K562 (cell line): Measurements from ENCODE around the gene RIT2. TPM values are rescaled to one million over a fixed set of nuclear protein-coding genes. Genes with fewer than 3 reads are reported as not detected.

Experiments used
- ATAC-seq: fragments of 200-7000 bp; cut with Tn5 transposase; 3 replicates; pipeline ENCODE4 v1.9.1; 2020; ENCODE audit warnings: moderate library complexity
- BruUV-seq: library from RNA; stranded (reverse); fragments of 400-500 nt; replicated peaks from 2 replicates; lab custom pipeline; 2021; lab: Mats Ljungman, UMichigan
- CTCF ChIA-PET: fragments of 300-600 bp; formaldehyde crosslinking; extraction: SDS; loops from one replicate; lab custom pipeline; 2021; ENCODE audit warnings: low intra/inter-chr PET ratio; lab: Yijun Ruan, JAX
- POLR2A ChIA-PET: fragments of 300-600, 350-650 bp; sonication (Branson Sonifier 250); formaldehyde crosslinking; extraction: SDS; loops from one replicate; lab custom pipeline; 2021; ENCODE audit warnings: antibody characterized with exemption, inconsistent platforms; lab: Yijun Ruan, JAX
- DNase-seq, 4 experiments: peaks; one replicate each; pipeline versions ENCODE4 v3.0.0 to v3.0.0-alpha.2; 2011 to 2018; ENCODE audit warnings: low spot score in 3 of 4, mixed read lengths in 3 of 4; ENCODE audit errors: extremely low read depth in 1 of 4
- FAIRE-seq: peaks from 2 replicates; lab custom pipeline; 2011; peaks lifted over from hg19 to GRCh38; lab: Jason Lieb, UNC
- H2AFZ ChIP-seq: 2 replicates; pipeline ENCODE4 v1.6.0; 2011; ENCODE audit warnings: low read depth, low read length, control low read depth, inconsistent platforms
- H3K27ac ChIP-seq: fragments of 200-600 bp; 3 replicates; pipeline ENCODE4 v1.8.0; 2011; ENCODE audit warnings: low read depth, mild to moderate bottlenecking, control low read depth, inconsistent platforms, low read length, moderate library complexity, mixed read lengths; ENCODE audit errors: extremely low read depth
- H3K27me3 ChIP-seq, 2 experiments: fragments of 300-600 bp in 1 of 2; 2 replicates in 1 of 2; 3 replicates in 1 of 2; pipeline versions ENCODE4 v1.6.0 to v1.8.0; 2011; ENCODE audit warnings: inconsistent platforms in 2 of 2, low read length in 2 of 2, mild to moderate bottlenecking in 1 of 2, mixed read lengths in 1 of 2, moderate library complexity in 1 of 2; ENCODE audit not compliant: control insufficient read depth in 2 of 2, insufficient read depth in 2 of 2
- H3K36me3 ChIP-seq: fragments of 300-600 bp; 3 replicates; pipeline ENCODE4 v1.8.0; 2011; ENCODE audit warnings: mild to moderate bottlenecking, low read length, inconsistent platforms; ENCODE audit not compliant: control insufficient read depth, insufficient read depth
- H3K4me1 ChIP-seq, 2 experiments: fragments of 200-600 bp in 1 of 2; replicated peaks in 1 of 2; 2 replicates in 1 of 2; 3 replicates in 1 of 2; pipeline versions ENCODE4 v1.5.1 to v1.8.0; 2011; ENCODE audit warnings: inconsistent platforms in 2 of 2, low read length in 2 of 2, mild to moderate bottlenecking in 1 of 2, mixed read lengths in 1 of 2, moderate library complexity in 1 of 2; ENCODE audit not compliant: control insufficient read depth in 2 of 2, insufficient read depth in 2 of 2
- H3K4me2 ChIP-seq: 2 replicates; pipeline ENCODE4 v1.6.1; 2011; ENCODE audit warnings: low read length, control low read depth, inconsistent platforms, mixed read lengths; ENCODE audit not compliant: insufficient read depth
- H3K4me3 ChIP-seq: fragments of 200-600 bp; sonication (generic), shearing (Covaris generic); 2 replicates; pipeline ENCODE4 v1.5.1; 2016; ENCODE audit warnings: control low read depth, inconsistent platforms
- H3K79me2 ChIP-seq: fragments of 200-600 bp; 3 replicates; pipeline ENCODE4 v1.8.0; 2011; ENCODE audit warnings: low read length, inconsistent platforms; ENCODE audit not compliant: control insufficient read depth, insufficient read depth
- H3K9ac ChIP-seq, 2 experiments: 2 replicates each; pipeline versions ENCODE4 v1.6.0 to v1.6.1; 2011; ENCODE audit warnings: low read depth in 2 of 2, low read length in 2 of 2, control low read depth in 1 of 2, inconsistent platforms in 1 of 2, mild to moderate bottlenecking in 1 of 2, mixed read lengths in 1 of 2; ENCODE audit not compliant: insufficient read depth in 1 of 2
- H3K9me1 ChIP-seq: one replicate; pipeline ENCODE4 v1.6.0; 2011; ENCODE audit warnings: inconsistent platforms, mild to moderate bottlenecking, low read length, moderate library complexity; ENCODE audit not compliant: control insufficient read depth, insufficient read depth
- H3K9me3 ChIP-seq: replicated peaks from 2 replicates; pipeline ENCODE4 v1.5.1; 2011; ENCODE audit warnings: low read depth, low read length, inconsistent platforms; ENCODE audit not compliant: control insufficient read depth, insufficient read depth
- H4K20me1 ChIP-seq: replicated peaks from 2 replicates; pipeline ENCODE4 v1.6.1; 2011; ENCODE audit warnings: low read length, inconsistent platforms, mixed read lengths; ENCODE audit not compliant: control insufficient read depth, insufficient read depth
- BHLHE40 ChIP-seq: IDR thresholded peaks from 2 replicates; pipeline ENCODE4 v1.6.1; 2011; ENCODE audit warnings: low read length, improper control_type of control experiment
- CREB1 ChIP-seq, 2 experiments: sonication (generic) in 1 of 2; formaldehyde crosslinking in 1 of 2; IDR thresholded peaks; 2 replicates each; pipeline versions ENCODE4 v1.6.1 to v1.8.0; 2012 to 2022; ENCODE audit warnings: inconsistent platforms in 1 of 2, mild to moderate bottlenecking in 1 of 2, missing genetic modification reagents in 1 of 2, moderate library complexity in 1 of 2
- ELF2 ChIP-seq: fragments of 250-450 bp; sonication (Bioruptor Pico); IDR thresholded peaks from 2 replicates; pipeline ENCODE4 v1.5.0; 2021; ENCODE audit warnings: mild to moderate bottlenecking
- ESRRA ChIP-seq: fragments of 450-650 bp; IDR thresholded peaks from 2 replicates; pipeline ENCODE4 v1.6.1; 2014; ENCODE audit warnings: low read depth, mild to moderate bottlenecking, moderate library complexity, borderline replicate concordance
- GABPB2 ChIP-seq: fragments of 250-450 bp; sonication (Bioruptor Pico); conservative IDR thresholded peaks from 2 replicates; pipeline ENCODE4 v1.5.1; 2021; ENCODE audit warnings: mild to moderate bottlenecking
- MCM2 ChIP-seq: fragments of 450-650 bp; IDR thresholded peaks from 2 replicates; pipeline ENCODE4 v1.6.1; 2017; ENCODE audit warnings: low read depth, mild to moderate bottlenecking
- MLX ChIP-seq, 2 experiments: fragments of 450-650 bp in 1 of 2; sonication (generic) in 1 of 2; formaldehyde crosslinking; conservative IDR thresholded peaks; 2 replicates each; pipeline versions ENCODE4 v1.4.0 to v1.8.1; 2020 to 2022; ENCODE audit warnings: mild to moderate bottlenecking in 1 of 2, missing genetic modification reagents in 1 of 2
- NR3C1 ChIP-seq: sonication (generic); formaldehyde crosslinking; IDR thresholded peaks from 2 replicates; pipeline ENCODE4 v1.8.1; 2022; ENCODE audit warnings: missing genetic modification reagents
- PPARD ChIP-seq: fragments of 250-450 bp; sonication (Bioruptor Pico); IDR thresholded peaks from 2 replicates; pipeline ENCODE4 v1.8.0; 2022; ENCODE audit warnings: inconsistent platforms, mild to moderate bottlenecking, moderate library complexity
- PRMT5 ChIP-seq: sonication (generic); formaldehyde crosslinking; IDR thresholded peaks from 2 replicates; pipeline ENCODE4 v1.5.0; 2020; ENCODE audit warnings: missing genetic modification reagents
- SP1 ChIP-seq: sonication (generic); formaldehyde crosslinking; IDR thresholded peaks from 2 replicates; pipeline ENCODE4 v1.8.1; 2022; ENCODE audit warnings: mild to moderate bottlenecking, missing genetic modification reagents
- ZNF311 ChIP-seq: fragments of 250-450 bp; sonication (Bioruptor Pico); IDR thresholded peaks from 2 replicates; pipeline ENCODE4 v1.4.0; 2020; ENCODE audit warnings: mild to moderate bottlenecking, moderate library complexity
- ZNF586 ChIP-seq: fragments of 450-650 bp; formaldehyde crosslinking; conservative IDR thresholded peaks from 2 replicates; pipeline ENCODE4 v1.4.0; 2020; ENCODE audit warnings: mild to moderate bottlenecking, moderate library complexity
- ZNF668 ChIP-seq: fragments of 250-450 bp; sonication (Bioruptor Pico); IDR thresholded peaks from 2 replicates; pipeline ENCODE4 v1.8.0; 2022; ENCODE audit warnings: mild to moderate bottlenecking, inconsistent platforms
- WGBS: fragments of 100-300 bp; shearing (Covaris generic); methylation state at CpG from one replicate; pipeline ENCODE4 v1.1.6; 2016; ENCODE audit warnings: low coverage, mixed read lengths; ENCODE audit not compliant: insufficient coverage; ENCODE audit errors: missing lambda C conversion rate; 5-methylcytosine and 5-hydroxymethylcytosine counted together
- in situ Hi-C: fragments of 300-500 bp; cut with MboI; formaldehyde crosslinking; loops from 4 replicates; pipeline ENCODE4 v1.15.0; 2018; ENCODE audit warnings: inconsistent platforms, mixed read lengths
- intact Hi-C: fragments of 100-400 bp; cut with micrococcal nuclease; formaldehyde crosslinking; loops from 2 replicates; pipeline ENCODE4 v1.14.2; 2022
- polyA plus RNA-seq, 8 experiments: library from polyadenylated mRNA; depleted of rRNA in 4 of 8; stranded (reverse) in 5 of 8; unstranded in 3 of 8; fragments of >200 nt; fragmentation: Nextera tagmentation in 2 of 8; fragmentation: Illumina TruSeq in 1 of 8; extraction: Ambion mirVana in 2 of 8; extraction: Trizol in 1 of 8; gene quantifications; 2 replicates each; pipeline versions ENCODE4 v1.2.1 to v1.2.3, GENCODE V29; 2011 to 2014; ENCODE audit warnings: inconsistent platforms in 1 of 8, missing spikeins in 1 of 8
- total RNA-seq, 7 experiments: library from RNA; depleted of rRNA in 6 of 7; stranded (reverse); fragments of >200 nt in 6 of 7; fragmentation: Illumina TruSeq in 2 of 7; extraction: Trizol in 2 of 7; gene quantifications; 2 replicates each; pipeline versions ENCODE4 v1.2.1 to v1.2.3, GENCODE V29; 2011 to 2021; ENCODE audit warnings: low replicate concordance in 1 of 7
- TF ChIP-seq, protein P1 (sequence below): conservative IDR thresholded peaks from 2 replicates; pipeline ENCODE4 v1.6.1; 2011; ENCODE audit warnings: low read depth, mild to moderate bottlenecking, low read length; ENCODE audit not compliant: control insufficient read depth
- TF ChIP-seq, protein P2 (sequence below): sonication (generic); formaldehyde crosslinking; IDR thresholded peaks from 2 replicates; pipeline ENCODE4 v1.8.1; 2023; ENCODE audit warnings: mild to moderate bottlenecking, missing genetic modification reagents
- TF ChIP-seq, protein P3 (sequence below), 2 experiments: IDR thresholded peaks; 2 replicates each; pipeline ENCODE4 v1.6.1; 2012; ENCODE audit warnings: improper control_type of control experiment in 2 of 2, low read depth in 2 of 2, low read length in 2 of 2, borderline replicate concordance in 1 of 2

RIT2 gene
- total and polyA plus RNA-seq, 9 of the 15 experiments (the other 6 are each of a cell fraction or from before 2014, with no cell fraction given) = not detected

- WGBS = 0% methylated on average over 2 of the region's 2 CpGs
- no peaks in the 10 kb centered on the region for H3K36me3 ChIP-seq
- in situ Hi-C loops (no loop called here), intact Hi-C loops (no loop called here)
- ChIA-PET CTCF (no interaction called here), POLR2A (no interaction called here)
- no peak overlapping the region for H3K4me2 ChIP-seq
- no TSS peak for BruUV-seq
- H3K79me2 ChIP-seq = no peaks in the 10 kb centered on the region
- no peak for DNase-seq
- H3K27me3 ChIP-seq = no peaks in the 10 kb centered on the region
- no peaks in the 10 kb centered on the region for H3K9me1 ChIP-seq
- H3K27ac ChIP-seq = no peak overlapping the region
- no peaks in the 10 kb centered on the region for H3K9me3 ChIP-seq
- ATAC-seq = no peak
- H3K4me3 ChIP-seq = no peak overlapping the region
- no peak overlapping the region for H3K9ac ChIP-seq
- H4K20me1 ChIP-seq = no peaks in the 10 kb centered on the region
- TF ChIP-seq GABPB2 (CRISPR knock-in tag) (no peak), MLX (CRISPR knock-in tag; conservative IDR thresholded peaks at IDR 0.05) (no peak), BHLHE40 (no peak), ZNF586 (CRISPR knock-in tag) (no peak), SP1 (CRISPR knock-in tag) (no peak), PPARD (CRISPR knock-in tag) (no peak), PRMT5 (CRISPR knock-in tag) (no peak), ELF2 (CRISPR knock-in tag) (no peak), ZNF311 (CRISPR knock-in tag) (no peak), ESRRA (no peak), NR3C1 (CRISPR knock-in tag) (no peak), CREB1 (IDR thresholded peaks at IDR 0.05) (no peak), CREB1 (CRISPR knock-in tag; IDR thresholded peaks at IDR 0.05) (no peak), MCM2 (no peak), ZNF668 (no peak)
- TF ChIP-seq, protein P1, sequence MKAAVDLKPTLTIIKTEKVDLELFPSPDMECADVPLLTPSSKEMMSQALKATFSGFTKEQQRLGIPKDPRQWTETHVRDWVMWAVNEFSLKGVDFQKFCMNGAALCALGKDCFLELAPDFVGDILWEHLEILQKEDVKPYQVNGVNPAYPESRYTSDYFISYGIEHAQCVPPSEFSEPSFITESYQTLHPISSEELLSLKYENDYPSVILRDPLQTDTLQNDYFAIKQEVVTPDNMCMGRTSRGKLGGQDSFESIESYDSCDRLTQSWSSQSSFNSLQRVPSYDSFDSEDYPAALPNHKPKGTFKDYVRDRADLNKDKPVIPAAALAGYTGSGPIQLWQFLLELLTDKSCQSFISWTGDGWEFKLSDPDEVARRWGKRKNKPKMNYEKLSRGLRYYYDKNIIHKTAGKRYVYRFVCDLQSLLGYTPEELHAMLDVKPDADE = no peak
- TF ChIP-seq, protein P2, sequence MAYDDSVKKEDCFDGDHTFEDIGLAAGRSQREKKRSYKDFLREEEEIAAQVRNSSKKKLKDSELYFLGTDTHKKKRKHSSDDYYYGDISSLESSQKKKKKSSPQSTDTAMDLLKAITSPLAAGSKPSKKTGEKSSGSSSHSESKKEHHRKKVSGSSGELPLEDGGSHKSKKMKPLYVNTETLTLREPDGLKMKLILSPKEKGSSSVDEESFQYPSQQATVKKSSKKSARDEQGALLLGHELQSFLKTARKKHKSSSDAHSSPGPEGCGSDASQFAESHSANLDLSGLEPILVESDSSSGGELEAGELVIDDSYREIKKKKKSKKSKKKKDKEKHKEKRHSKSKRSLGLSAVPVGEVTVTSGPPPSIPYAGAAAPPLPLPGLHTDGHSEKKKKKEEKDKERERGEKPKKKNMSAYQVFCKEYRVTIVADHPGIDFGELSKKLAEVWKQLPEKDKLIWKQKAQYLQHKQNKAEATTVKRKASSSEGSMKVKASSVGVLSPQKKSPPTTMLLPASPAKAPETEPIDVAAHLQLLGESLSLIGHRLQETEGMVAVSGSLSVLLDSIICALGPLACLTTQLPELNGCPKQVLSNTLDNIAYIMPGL (CRISPR knock-in tag) = no peak
- TF ChIP-seq, protein P3, sequence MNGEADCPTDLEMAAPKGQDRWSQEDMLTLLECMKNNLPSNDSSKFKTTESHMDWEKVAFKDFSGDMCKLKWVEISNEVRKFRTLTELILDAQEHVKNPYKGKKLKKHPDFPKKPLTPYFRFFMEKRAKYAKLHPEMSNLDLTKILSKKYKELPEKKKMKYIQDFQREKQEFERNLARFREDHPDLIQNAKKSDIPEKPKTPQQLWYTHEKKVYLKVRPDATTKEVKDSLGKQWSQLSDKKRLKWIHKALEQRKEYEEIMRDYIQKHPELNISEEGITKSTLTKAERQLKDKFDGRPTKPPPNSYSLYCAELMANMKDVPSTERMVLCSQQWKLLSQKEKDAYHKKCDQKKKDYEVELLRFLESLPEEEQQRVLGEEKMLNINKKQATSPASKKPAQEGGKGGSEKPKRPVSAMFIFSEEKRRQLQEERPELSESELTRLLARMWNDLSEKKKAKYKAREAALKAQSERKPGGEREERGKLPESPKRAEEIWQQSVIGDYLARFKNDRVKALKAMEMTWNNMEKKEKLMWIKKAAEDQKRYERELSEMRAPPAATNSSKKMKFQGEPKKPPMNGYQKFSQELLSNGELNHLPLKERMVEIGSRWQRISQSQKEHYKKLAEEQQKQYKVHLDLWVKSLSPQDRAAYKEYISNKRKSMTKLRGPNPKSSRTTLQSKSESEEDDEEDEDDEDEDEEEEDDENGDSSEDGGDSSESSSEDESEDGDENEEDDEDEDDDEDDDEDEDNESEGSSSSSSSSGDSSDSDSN (IDR thresholded peaks at IDR 0.05; ENCODE audit: borderline replicate concordance in 1 of 2, low read depth in 2 of 2, low read length in 2 of 2) = no peak
- FAIRE-seq = no peak
- H3K4me1 ChIP-seq = no peaks in the 10 kb centered on the region
- no peak overlapping the region for H2AFZ ChIP-seq
These were observed 32.7 kb upstream of the RIT2 start for GRCh38 chr18:43148231-43148630.
